CD4-positive, alpha-beta T cell treated with Interleukin-2 at 100 ng/mL for 4 hours (primary cell): ENCODE data around the gene BPIFB3.

Source experiments
- DNase-seq: peaks from one replicate; pipeline ENCODE4 v3.0.0-alpha.2; 2020; ENCODE audit warnings: low spot score

BPIFB3 gene

GRCh38 chr20:33063271-33063670 lies 9.6 kb downstream of the BPIFB3 start:
- no peak for DNase-seq

GRCh38 chr20:33064572-33065287 lies 11.0 kb downstream of the BPIFB3 start:
- no peak for DNase-seq

DNA sequence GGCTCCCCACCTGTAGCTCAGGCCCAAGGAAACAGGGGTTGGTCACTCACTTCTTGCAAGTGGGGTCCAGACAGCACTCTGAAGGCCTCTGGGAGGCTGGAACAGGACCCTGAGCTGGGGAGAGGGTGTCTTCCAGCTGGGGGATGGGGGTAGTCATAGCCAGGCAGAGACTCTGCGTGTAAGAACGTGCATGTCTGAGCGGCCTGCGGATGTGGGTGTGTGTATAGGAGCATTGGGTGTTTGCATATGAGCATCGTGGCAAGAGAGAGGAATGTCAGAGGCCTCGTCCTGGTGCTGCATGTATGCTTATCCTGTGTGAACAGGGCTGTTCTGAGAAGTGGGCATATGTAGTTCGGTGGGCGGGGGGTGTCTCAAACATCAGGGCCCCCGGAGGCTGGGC lies 12.1 kb downstream of the BPIFB3 start:
- no peak for DNase-seq

GRCh38 chr20:33067806-33068205 lies 14.1 kb downstream of the BPIFB3 start:
- no peak for DNase-seq

DNA sequence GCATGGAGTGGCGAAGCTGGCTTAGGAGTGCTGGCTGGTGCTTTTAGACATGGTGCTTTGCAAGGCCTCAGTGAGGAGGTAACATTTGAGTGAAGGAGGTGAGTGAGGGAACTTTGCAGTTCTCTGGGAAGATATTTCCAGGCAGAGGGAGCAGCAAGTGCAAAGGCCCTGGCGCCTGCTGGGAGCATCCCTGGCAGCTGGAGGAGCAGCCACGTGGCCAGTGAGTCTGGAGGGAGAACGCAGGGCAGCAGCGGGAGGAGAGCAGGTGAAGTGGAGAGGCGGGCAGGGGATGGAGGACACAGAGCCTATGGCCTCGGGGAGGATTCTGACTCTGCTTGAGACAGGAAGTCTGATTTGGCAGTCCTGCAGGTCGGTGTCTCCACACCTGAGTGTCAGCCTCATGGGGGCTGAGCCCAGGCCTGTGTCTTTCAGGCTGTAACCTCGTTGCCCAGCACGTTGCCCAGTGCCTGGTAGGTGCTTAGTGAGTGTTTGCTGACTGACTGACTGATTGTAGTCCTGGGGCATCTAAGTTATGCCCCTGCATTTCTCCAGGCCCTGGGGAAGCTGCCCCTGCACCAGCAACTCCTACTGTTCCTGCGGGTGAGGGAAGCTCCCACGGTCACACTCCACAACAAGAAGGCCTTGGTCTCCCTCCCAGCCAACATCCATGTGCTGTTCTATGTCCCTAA lies 14.7 kb downstream of the BPIFB3 start:
- no peak for DNase-seq

DNA sequence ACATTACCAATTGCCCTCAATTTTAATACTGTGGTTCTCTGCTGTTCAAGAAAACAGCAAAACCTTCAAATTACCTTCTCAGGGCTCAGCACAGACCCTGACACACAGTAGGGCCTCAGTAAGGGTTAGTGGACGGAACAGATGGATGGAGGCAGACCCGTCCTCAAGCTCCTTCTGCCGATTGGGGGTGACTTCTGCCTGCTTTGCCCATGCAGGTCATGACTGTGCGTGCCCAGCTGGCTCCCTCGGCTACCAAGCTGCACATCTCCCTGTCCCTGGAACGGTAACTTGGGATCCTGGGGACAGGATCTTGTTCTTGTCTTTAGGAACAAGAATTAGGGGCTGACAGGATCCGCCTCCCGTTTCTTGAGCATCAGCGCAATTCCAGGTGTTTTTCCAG lies 16.0 kb downstream of the BPIFB3 start:
- no peak for DNase-seq

DNA sequence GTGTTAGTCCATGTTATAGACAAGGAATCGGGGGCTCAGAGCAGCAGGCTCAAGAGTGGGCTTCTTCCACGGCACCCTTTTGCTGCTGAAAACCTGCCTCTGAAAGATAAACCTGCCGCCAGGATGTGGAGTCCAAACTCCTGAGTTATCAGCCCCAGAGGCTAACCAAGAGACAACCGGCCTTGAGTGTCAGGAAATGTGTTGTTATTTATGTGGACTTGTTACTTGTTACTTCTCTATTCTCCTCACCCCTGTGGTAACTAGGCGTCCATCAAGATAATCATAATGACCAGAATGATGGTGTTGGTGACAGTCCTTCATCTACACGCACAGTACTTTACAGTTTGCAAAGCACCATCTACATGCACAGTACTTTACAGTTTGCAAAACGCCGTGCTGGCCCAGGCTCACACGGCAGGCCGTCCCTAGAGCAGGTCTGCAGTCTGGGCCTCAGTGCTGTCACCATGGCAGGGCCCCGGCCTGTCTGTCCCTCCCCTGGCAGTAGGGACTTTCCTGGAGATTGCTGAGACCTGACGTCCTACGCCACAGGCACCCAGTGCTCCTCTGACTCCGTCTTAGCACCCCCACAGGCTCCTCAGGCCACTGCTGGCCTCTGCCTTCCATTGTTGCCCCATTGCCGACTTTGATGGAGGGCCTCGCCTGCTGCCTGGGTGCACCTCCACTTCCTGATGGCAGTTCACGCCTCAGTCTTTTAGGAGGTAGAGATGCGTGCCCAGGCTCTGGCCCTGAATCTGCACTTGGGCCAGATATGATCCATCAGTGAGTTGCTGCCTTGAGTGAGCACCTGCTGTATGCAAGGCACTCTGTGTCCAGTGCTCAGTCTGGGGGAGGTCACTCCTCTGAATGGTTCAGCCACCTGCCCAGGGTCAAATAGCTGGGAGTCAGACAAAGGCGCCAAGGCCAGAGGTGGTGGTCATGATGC lies 16.7 kb downstream of the BPIFB3 start:
- DNase-seq: no peak

- no peak for DNase-seq
Measured at GRCh38 chr20:33071198-33071597, 17.5 kb downstream of the BPIFB3 start.

GRCh38 chr20:33072362-33072761 lies 18.7 kb downstream of the BPIFB3 start:
- DNase-seq: no peak

GRCh38 chr20:33072813-33073212 lies 19.1 kb downstream of the BPIFB3 start:
- no peak for DNase-seq

DNA sequence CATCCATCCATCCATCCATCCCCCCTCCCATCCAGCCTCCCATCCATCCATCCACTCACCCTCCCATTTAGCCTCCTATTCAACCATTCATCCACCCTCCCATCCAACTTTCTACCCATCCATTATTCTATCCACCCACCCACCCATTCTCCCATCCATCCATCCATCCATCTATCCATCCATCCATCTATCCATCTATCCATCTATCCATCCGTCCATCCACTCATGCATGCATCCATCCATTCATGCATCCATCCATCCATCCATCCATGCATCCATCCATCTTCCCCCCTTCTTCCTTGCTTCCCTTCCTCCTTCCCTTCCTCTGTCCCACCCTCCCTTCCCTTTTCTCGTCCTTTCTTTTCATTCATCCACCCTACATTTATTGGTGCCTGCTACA lies 21.0 kb downstream of the BPIFB3 start:
- no peak for DNase-seq

GRCh38 chr20:33075281-33075680 lies 21.6 kb downstream of the BPIFB3 start:
- no peak for DNase-seq

GRCh38 chr20:33076662-33077372 lies 23.1 kb downstream of the BPIFB3 start:
- DNase-seq: peak; percentile 24

GRCh38 chr20:33079259-33079658 lies 25.6 kb downstream of the BPIFB3 start, which contains the start of gene BPIFB4:
Gene BPIFB4 (plus strand): TSS chr20:33079643. CDS start chr20:33081527, 1,884 bp downstream.
- no peak for DNase-seq

DNA sequence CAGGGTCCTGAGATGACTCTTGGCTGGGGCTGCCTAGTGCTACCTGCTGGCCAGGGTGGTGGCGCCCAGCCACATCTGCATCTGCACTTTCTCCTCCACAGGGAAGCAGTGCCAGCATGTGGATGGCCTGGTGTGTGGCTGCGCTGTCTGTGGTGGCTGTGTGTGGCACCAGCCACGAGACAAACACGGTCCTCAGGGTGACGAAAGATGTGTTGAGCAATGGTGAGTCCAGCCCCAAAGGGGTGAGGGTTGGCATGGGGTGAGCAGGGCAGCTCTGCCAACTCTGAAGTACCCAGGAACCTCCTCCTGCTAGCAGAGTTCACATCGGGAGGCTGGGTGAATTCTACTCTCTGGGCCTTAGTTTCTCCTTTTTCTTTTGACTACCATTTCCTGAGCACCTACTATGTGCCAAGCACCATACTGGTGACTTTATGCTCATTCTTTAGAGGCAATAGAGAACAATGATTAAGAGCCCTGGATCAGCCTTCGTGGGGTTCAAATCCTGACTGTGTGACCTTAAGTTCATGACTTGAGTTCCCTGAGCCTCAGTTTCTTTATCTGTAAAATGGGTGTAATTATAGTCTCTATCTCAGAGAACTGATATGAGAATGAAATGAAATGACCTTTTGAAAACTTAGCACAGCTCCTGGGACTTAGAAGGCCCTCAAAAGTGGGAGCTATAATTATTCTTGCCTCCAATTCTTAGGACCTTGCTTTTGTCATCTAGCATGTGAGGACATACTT lies 27.9 kb downstream of the BPIFB3 start:
- DNase-seq: no peak

- DNase-seq: no peak
Measured at GRCh38 chr20:33082546-33082945, 28.8 kb downstream of the BPIFB3 start.

DNA sequence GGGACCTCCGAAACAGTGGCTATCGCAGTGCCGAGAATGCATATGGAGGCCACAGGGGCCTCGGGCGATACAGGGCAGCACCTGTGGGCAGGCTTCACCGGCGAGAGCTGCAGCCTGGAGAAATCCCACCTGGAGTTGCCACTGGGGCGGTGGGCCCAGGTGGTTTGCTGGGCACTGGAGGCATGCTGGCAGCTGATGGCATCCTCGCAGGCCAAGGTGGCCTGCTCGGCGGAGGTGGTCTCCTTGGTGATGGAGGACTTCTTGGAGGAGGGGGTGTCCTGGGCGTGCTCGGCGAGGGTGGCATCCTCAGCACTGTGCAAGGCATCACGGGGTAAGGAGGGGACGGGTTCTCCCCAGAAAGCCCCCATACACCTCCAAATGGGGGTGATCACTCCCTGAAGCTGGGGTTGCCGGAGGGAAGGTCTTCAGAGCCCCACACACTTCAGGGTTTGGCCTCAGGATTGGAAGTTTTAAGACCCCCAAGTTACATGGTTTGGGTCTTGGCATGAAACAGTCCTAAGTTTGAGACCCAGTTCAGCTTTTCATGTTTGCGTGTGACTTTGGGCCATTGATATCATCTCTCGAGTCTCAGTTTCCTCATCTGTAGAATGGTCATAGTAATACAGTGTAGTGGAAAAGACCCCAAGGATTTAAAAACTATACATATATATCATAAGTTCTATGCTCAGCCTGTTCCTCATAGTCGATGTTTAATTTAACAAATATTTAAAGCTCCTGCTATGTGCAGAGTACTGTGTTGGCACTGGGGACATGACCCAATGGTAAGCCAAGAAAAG lies 30.0 kb downstream of the BPIFB3 start:
- no peak for DNase-seq

DNA sequence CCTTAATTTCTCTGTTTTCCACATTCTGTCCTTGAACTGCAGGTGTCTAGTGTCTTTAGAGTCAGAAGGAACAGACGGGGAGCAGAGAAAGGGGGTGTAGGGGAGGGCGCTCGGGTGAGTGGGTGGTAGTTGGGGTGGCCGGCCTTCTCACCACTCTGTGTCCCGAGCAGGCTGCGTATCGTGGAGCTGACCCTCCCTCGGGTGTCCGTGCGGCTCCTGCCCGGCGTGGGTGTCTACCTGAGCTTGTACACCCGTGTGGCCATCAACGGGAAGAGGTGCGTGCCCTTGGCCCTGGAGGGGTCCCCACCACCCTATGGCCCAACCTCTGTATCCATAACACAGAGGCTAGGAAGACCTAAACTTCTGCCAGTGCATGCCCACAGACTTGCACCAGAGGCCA lies 31.0 kb downstream of the BPIFB3 start:
- no peak for DNase-seq

- no peak for DNase-seq
Measured at GRCh38 chr20:33086052-33086722, 32.5 kb downstream of the BPIFB3 start.

DNA sequence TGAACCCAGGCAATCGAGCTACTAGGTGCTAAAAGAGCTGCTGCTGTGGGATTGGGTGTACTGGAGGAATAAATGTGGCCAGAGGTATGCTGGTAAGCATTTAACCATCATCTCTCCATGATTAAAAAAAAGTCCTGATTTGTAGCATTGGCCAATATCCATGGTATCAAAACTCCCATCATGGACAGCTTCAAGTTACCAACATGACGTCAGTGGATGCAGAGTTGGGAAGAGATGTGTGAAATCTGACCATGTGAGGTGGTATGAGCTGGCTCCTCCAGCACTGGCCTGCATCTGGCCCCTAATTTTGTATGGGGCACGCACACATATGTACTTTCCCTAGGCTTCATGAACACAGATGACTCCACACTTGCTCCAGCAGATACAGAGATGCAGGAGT lies 37.4 kb downstream of the BPIFB3 start:
- DNase-seq: no peak
